ENCODE results near the gene CACTIN.

- TF ChIP-seq POLR2AphosphoS5 (IDR thresholded peaks at IDR 0.05; ENCODE audit: low read depth, low read length) (no peak), CTCF (IDR thresholded peaks at IDR 0.05; ENCODE audit: control extremely low read depth in 1 of 3, insufficient read depth in 1 of 3, low read depth in 1 of 3, low read length in 3 of 3) (no peak), CREB1 (IDR thresholded peaks at IDR 0.05) (no peak), SIRT6 (IDR thresholded peaks at IDR 0.05; ENCODE audit: low read length) (no peak), SRF (IDR thresholded peaks at IDR 0.05; ENCODE audit: low read depth, low read length) (no peak), RAD21 (IDR thresholded peaks at IDR 0.05 in 1 of 2, conservative IDR thresholded peaks at IDR 0.05 in 1 of 2; ENCODE audit: low read depth in 2 of 2, low read length in 2 of 2) (no peak), CHD2 (IDR thresholded peaks at IDR 0.05; ENCODE audit: low read length) (no peak), YY1 (IDR thresholded peaks at IDR 0.05; ENCODE audit: low read depth, low read length) (no peak), MAX (IDR thresholded peaks at IDR 0.05) (no peak), NRF1 (IDR thresholded peaks at IDR 0.05; ENCODE audit: low read depth, low read length) (no peak)
Observed at GRCh38 chr19:3570606-3571011, 56.0 kb downstream of the CACTIN start.
